IPS-11a (cell line): ENCODE results near the gene LINC01488.

ENCODE experiments used
- H3K4me3 ChIP-seq: one replicate; pipeline ENCODE4 v1.5.1; 2013; ENCODE audit warnings: low read depth, low read length, control low read depth

Gene LINC01488

DNA sequence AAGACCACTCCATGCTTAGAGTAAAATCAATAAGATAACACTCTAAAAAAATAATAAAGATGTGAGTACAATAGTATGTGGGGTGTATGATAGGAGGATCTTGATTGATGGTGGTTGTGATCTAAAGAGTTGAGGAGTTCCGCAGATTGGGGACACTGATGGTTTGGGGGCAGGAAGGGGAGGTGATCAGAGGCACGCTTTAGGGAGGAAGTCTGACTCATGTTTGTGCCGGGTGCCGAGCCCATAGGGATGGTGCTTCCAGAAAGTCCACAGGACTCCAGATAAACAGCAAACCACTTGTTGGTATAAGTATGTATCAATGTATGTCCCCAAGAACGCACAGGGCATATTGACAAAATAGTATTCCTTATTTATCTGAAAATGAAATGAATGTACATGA, 27.5 kb downstream of the LINC01488 start:
- no peak overlapping the region for H3K4me3 ChIP-seq

DNA sequence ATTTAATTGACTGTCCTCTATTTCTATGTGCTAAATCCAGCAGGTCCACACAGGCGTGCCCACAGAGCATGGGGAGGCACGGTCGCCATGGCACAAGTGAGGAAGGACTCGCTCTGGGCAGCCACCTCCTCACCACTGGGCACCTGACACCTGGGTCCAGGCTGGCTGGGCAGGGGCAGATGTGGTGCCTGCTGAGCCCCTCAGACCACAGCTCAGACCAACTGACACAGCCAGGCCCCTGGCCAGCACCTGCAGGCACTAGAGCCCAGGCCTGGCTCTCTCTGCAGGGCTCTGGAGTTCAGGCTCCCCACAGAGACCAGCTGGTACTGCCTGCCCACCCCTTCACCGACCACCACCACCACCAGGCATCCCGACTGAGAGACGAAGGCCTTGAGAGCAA, 27.9 kb downstream of the LINC01488 start:
- H3K4me3 ChIP-seq: no peak overlapping the region

DNA sequence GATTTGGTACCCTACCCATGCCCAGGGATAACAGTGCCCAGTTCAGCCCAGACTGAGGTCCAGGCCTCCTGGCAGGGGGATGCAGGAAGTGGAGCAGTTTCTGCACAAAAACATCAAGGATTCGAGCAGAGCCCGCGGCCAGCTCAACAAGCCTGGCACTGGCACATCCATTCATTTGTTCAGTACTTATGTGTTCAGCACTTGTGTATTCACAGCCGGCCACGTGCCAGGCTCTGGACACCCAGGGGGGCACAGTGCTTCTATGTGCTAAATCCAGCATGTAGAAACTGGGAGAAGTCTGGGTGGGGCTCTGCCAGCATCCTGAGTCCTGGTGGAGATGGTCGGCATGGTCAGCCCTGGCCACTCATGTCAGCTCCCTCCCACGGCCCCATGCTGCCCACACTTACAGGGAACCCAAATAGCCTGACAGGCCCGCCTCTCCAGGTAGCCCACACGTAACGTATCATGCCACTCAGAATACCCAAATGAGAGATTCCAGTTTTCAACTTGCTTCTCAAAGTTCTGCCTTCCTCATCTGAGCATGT, 28.5 kb downstream of the LINC01488 start:
- no peak overlapping the region for H3K4me3 ChIP-seq

DNA sequence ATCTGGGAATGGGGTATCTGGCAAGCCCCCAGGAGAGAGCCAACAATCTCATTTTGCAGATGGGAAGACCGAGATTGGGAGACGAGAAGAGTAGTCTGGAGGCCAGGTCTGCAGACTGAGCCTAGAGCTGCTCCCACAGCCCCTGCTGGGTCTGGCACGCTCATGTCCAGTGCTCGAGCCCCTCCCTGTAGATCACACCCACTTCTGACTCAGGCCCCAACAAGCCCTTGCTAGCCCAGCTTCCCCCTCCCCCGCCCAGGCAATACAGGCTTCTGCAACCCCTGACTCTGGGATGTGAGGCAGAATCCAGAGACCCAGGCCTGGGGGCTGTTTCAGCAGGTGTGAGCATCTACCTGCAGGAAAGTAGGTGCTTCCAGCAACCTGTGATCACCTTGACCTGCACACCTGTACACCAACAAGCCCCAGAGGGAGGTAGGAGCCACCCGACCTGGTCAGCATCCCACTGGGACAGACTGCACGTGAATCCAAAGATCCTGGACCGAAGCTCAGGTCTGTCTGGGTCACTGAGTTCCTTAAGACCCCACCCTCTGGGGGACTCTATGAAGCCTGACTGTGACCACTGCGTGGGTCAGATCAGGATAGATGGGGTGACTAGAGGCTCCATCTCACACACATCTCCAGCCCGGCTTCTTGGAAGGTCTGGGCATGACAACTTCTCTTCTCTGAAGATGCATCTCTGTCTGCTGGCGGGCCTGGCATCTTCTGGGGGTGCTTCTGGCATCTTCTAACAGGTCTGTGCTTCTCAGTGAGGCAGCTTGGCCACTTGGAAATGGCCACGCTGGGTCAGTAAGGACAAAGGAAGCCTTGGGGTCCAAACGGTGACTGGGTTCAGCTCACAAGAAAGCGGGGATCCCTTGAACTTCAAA, 29.3 kb downstream of the LINC01488 start:
- H3K4me3 ChIP-seq: no peak overlapping the region

DNA sequence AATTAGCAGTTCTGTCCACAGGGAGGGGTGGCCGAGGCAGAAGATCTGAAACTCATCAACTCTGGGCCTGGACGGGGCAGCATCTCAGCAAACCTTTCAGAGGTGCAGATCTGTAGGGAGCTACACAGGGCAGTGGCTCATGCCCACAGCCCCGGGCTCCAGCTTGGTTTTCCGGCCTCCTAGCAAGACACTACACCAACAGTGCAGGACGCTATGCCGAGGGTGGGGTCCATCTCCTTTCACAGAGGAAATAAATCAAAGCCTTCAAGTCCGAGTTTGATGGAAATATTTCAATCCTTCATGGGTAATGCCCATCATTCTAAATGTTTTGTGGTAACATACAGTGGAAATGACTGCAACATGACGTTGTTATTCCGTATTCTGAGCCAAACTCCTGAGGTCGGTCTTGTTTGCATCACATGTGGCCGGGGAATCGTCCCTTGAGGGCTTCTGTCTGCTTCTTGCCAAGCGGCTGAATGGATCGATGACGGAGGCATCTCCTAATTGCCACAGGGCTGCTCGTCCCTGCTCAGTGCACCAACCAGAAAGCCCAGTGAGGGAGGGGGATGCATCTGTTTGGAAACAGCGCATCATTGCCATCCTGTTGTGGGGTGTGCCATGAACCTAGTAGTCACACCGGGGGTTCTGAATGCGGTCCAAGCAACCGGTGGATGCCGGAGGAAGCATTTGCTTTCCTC, 30.0 kb downstream of the LINC01488 start:
- H3K4me3 ChIP-seq: no peak overlapping the region

DNA sequence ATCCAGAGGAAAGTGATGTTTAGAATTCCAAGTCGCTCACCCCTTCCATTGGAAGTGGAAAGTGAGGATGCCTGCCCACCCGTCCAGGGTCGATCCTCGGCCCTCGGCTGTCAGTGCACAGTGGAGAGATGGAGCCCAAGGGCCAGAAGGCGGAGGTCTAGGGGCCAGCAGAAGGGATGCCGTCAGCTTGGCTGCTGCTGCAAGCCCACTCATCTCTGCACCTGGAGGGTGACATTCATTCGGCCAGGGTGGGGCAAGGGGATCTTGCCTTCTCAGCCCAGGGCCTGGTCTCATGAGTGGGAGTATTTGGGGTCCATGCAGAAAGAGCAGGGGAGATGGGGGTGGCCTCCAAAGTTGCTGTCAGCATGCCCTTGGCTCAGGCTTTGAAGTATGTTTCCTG, 30.7 kb downstream of the LINC01488 start:
- H3K4me3 ChIP-seq: no peak overlapping the region

DNA sequence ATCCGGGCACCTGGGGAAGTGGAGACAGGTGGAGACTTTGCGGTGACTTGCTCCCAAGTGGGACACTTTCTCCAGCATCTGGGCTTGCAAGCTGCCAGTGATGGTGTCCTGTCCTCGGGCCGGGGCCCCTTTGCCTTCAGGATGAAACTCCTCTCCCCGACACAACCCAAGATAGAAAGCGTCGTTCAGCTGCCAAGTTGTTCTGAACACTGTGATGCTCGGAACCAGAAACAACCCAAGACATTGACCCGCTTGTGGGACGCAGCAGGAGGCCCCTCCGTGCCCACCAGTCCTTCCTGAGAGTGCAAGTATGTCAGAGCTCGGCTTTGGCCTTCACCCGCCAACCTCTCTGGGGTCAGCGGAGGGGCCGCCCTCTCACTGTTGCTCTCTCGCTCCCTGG, 31.3 kb downstream of the LINC01488 start:
- no peak overlapping the region for H3K4me3 ChIP-seq

DNA sequence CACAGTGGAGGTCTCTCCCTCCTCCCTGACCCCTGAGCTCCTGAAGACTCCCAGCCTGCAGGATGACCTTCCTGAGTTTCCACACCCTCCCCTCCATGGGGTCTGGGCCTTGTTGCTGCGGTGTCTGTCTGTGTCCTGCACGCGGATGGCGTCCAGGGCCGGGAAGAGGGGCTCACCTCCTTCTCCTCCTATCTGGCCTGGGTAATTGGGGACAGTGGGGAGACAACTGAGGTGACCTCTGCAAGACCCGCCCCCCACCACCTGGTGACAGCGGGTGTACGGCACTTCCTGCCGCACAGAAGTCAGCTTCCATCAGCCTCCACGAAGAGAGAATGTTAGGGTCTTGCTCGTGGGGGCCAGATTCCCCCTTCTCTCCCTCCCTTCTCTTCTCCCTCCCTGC, 31.7 kb downstream of the LINC01488 start:
- no peak overlapping the region for H3K4me3 ChIP-seq

DNA sequence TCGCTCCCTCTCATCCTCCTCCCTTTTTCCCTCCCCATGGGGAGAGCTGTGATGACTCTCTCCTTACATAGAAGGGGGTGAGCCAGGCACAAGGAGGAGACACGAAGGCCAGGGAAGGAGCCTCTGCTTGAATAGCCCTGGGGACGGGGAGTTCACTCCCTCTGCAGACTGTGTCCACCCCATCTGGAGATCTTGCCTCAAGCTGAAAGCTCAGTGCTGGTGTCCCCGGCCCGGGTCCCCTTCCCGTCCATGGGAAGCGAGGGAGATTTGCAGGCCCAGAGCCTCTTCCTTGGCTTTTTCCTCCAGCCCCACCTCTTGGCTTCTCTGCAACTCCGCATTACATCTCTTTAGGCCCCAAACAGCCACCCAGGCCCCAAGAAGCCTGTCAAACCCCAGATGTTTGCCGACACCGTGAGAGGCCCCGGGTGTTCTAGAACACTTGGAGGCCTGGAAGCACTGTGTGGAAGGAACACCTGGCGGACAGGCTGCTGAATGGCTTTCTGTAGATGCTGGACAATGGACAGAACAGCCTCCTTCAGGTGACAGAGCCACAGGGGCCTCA, 32.3 kb downstream of the LINC01488 start:
- no peak overlapping the region for H3K4me3 ChIP-seq

DNA sequence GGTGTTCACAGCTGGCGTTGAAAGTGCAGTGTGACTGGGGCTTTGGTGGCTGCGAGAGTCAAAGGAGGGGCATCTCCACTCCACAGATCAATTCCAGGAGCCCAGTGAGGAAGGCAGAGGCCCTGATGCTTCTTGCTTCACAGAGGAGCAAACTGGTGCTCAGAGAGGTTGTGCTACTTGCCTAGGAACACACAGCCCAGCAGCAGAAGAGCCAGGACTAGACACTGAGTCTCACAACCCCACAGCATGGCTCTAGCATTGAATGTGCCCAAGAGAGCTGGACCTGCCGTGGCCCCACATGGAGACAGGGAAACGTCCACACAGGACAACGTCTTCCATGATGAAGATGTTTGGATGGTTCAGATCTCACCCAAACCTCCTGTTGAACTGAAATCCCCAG, 33.3 kb downstream of the LINC01488 start:
- no peak overlapping the region for H3K4me3 ChIP-seq

DNA sequence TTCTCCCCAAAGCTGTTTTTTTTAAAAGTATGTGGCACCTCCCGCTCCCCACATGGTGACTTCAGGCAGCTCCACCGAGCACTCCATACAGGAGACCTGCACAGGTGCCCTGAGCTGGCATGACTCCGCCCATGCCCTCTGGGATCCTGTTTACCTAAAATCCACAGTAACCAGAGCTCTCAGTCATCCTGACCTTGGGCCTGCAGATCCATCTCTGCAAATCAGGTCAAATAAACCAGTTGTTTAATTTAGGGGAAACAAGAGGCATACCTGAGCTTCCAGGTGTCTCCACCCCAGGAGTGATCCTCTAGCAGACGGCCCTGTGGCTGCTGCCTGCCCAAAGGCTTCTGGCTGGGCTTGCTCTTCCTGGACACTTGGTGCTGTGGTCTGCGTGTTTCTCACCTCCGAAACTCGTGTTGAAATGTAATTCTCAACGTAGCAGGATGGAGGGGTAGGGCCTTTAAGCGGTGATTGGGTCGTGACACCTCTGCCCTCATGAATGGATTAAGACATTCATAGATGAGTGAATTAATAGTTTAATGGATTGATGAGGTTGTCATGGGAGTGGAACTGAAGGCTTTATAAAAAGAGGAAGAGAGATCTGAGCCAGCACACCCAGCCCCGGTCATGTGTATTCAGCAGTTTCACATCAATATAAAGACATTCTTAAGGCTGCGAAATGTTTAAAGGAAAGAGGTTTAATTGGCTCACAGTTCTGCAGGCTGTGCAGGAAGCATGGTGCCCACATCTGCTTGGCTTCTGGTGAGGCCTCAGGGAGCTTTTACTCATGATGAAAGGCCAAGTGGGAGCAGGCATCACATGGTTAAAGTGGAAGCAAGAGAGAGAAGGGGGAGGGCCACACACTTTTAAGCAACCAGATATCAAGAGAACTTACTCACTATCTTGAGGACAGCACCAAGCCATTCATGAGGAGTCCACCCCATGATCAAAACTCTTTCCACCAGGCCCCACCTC, 34.1 kb downstream of the LINC01488 start:
- H3K4me3 ChIP-seq: no peak overlapping the region

DNA sequence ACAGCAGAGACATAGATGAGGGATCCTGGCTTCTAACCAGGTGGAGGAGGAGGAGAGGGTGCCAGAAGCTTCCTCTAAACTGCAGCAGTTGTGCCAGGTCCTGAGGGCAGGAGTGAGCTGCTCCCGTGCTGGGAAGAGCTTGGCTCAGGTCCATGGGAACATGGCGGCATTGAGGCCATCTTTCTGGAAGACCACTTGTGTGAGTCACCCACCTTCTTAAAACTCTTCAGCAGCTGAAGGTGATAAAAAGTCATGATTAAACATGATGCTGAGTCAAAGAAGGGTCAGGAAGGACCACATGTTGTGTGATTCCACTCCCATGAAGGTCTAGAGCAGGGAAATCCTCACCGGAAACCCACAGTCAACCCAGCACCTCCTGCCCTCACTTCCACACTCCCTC, 35.1 kb downstream of the LINC01488 start:
- H3K4me3 ChIP-seq: no peak overlapping the region

DNA sequence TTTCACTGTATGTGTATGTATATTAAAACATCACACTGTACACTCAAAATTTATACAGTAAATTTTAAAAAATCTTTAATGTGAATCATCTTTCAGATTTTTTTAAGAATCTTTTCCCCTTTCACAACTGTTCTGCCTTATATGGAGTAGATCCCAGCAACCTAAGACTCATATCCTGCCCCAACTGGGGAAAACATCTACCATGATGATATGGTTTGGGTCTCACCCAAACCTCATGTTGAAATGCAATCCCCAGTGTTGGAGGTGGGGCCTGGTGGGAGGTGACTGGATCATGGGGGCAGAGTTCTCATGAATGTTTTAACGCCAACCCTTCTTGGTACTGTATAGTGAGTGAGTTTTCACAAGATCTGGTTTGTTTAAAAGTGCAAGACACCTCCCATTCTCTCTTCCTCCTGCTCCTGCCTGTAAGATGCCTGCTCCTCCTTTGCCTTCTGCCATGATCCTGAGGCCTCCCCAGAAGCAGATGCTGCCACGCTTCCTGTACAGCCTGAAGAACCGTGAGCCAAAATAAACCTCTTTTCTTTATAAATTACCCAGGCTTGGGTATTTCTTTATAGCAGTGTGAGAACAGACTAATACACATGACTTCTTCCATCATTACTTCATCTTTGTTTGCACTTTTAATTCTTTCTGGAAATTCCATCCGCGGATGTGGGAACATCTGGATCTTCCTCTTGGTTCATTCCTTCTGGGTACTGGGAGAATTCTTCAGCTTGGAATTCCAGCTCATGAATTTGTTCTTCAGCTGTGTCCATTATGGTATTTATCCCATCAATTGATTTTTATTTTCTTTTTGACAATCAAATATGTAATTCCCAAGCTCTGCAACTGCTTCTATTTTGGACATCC, 36.9 kb downstream of the LINC01488 start:
- H3K4me3 ChIP-seq: no peak overlapping the region

DNA sequence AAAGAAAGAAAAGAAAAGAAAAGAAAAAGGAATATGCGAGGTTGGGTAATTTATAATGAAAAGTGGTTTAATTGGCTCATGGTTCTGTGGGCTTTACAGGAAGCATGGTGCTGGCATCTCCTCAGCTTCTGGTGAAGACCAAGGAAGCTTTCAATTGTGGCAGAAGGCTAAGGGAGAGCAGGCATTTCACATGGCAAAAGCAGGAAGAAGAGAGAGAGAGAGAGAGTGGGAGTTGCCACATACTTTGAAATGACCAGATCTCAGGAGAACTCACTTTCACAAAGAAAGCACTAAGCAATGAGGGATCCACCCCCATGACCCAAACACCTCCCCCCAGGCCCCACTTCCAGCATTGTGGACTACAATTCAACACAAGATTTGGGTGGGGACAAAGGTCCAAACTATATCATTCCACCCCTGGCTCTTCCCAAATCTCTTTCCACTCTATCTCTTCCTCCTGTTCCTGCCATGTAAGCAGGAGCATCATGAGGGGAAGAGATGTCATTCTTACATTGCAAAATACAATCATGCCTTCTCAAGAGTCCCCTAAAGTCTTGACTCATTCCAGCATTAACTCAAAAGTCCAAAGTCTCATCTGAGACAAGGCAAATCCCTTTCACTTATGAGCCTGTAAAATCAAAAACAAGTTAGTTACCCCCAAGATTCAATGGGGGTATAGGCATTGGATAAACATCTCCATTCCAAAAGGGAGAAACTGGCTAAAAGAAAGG, 38.9 kb downstream of the LINC01488 start:
- H3K4me3 ChIP-seq: no peak overlapping the region

DNA sequence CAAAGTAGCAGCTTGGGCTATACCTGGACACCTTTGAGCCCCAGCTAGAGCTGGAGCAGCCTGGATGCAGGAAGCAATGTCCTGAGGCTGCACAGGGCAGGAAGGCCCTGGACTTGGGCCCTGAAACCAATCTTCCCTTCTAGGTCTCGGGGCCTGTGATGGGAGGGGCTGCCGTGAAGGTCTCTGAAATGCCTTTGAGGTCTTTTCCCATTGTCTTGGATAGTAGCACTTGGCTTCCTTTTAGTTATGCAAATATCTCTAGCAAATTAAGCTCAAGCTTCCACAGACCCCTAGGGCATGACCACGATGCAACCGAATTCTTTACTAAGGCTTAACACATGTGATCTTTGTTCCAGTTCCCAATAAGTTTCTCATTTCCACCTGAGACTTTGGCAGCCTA, 40.0 kb downstream of the LINC01488 start:
- H3K4me3 ChIP-seq: no peak overlapping the region

DNA sequence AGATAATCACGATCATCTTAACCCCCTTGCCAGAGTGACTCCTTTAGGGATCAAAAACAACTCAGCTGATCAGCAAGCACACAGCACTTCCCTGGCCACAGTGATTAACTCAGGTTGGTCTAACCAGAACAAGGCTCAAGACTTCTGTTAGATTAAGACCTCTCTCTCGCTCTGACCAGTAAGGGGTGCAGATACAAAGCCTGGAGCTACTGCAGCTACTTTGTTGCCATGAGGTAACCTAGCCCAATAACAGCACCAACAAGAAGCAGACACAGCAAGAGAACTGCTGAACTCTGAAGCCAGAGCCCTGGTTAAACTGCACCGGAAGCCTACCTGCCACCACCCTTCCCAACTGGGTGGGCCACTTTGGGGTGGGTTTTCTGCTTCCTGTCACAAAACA, 42.0 kb downstream of the LINC01488 start:
- H3K4me3 ChIP-seq: no peak overlapping the region

DNA sequence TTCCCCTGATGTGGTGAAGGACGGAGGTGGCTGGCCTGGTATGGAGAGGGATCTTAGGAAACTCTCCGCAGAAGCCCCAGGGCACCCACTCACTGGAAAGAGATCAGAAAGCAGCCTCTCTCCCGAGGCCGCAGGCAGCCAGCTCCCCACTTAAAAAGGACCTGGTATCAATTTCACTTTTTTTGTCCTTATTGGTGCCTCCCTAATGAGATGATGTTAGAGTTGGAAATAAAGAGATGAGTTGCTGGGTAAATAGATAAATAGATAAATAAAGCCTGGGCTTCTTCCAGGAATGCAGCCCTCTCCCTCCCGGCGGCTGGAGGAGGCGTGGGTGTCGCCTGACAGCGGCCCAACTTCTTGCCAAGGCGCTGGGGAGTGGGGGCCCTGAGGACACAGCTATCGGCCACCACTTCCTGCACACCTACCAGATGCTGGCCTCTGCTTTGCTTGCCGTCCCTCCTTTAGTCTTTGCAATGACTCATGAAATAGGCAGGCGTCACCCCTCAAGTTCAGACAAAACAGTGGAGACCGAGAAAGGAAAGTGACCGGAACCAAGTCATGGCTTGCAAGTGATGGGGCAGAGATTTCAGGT, 42.9 kb downstream of the LINC01488 start:
- no peak overlapping the region for H3K4me3 ChIP-seq

DNA sequence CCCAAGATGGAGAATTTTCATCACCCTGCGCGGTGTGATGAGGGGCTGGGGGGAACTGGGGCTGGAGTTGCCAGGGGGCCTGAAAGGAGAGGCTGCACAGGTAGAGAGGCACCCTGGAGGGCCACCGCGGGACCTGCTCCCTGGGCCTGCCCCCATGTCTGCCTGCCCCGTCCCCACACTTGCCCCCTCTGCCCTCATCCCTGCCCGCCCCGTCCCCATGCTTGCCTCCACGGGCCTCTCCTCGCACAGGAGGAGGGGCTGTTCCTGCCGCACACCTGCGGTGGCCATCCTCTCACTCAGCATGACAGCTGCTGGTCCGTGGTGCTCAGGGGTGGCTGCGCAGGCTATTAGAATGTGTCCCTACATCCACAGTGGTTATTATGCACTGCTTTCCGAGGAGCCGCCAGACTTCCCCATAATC, 43.5 kb downstream of the LINC01488 start:
- no peak overlapping the region for H3K4me3 ChIP-seq
